GM19452 (cell line): ENCODE data around the gene ZNF429.
"Not testable (repeated sequence)": the region's sequence is repeated elsewhere in the genome, so short reads cannot be mapped to it uniquely, and the experiment has no call there.

Experiments used
- ATAC-seq: cut with Tn5 transposase; IDR thresholded peaks from one replicate; pipeline ENCODE4 v1.9.1; 2021; ENCODE audit not compliant: unreplicated experiment

The ZNF429 gene

DNA sequence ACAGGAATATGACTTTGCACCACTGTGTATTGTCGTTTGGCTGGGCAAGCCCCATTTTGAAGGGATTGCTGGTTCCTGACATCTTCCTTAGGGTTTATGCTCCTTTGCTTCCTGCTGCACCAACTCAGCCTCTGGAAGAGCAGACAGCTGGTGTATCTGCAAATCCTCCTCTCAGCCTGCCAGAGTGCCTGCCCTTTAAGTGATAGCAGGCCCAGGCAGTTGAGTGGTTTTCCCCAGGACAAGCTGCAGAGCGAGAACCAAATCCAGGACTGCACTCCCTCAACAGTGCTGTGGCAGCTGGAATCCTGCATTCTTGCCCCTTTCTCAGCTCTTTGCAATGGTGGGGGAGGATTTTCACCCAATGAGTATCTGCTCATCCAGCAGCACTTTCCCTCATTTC, 85.5 kb downstream of the ZNF429 start:
- no peak for ATAC-seq

DNA sequence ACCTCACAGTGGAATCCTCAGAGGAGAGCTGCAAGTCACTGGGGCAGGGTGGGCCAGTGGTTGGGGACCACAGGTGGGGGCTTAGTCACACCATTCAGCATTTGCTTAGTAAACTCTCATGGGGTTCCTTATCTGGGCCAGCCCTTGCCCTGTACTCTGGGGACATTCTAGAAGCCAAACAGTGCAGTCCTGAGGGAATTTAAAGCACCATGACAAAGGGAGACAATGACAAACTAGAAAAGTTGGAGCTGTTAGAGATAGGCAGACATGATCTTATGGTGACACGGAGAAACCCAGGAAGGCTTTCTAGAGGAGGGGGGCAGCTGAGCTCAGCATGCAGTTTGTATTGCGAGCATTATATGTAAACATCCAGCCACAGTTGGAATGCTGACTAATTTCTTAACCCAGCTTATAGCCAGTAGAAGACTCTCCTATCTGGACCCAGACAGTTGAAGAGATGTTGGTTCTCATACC, 87.6 kb downstream of the ZNF429 start:
- ATAC-seq, result no peak

DNA sequence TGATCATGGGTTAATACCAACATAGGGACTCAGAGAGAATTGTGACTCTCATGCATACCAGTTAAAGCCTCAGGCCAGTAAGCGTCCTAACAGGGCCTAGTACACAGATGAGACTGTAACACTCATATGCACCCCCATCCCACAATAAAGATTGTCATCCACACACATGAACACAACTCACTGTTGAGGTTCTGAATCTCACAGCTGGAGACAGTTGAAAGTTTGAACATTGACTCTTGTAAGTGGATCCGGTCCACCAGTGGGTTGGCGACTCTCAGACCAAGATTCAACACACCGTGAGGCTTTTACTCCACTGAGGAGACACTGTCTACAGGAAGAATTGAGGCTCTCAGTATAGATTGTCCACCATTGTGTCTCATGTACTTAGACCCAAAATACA, 88.1 kb downstream of the ZNF429 start:
- no peak for ATAC-seq

DNA sequence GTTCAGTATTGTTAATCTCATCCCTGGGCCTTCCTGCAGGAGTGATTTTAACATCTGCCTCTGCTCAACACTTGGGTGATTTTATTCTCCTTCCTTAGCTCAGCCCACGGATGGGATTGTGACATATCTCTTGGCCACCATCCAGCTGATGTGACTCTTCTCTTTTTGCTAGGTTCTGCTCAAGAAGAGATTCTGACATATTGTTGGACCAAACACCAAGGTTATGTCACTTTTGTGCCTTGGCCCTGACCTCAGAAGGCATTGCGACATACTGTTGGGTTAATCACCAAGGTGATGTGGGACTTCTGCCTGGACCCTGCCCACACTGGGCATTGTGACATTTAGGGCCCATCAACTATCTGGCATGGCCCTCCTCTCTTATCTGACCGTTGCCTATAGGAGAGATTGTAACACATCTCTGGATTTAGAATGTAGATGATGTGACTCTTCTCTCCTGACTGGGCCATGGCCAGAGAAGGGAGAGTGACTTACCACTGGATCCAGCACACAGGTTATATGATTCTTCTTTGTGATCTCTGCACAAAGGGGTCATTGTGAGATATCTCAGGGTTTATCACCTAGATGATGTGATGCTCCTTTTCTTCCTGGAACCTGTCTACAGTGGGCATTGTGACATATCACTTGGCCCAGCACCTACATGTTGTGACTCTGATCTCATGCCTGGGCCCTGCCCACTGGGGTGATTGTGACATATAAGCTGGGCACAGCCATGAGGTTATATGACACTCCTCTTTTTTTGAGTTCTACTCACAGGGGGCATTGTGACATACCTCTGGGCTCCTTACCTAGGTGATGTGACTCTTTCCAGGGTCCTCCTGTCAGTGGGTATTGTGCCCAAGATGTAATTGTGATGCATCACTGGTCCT, 88.8 kb downstream of the ZNF429 start:
- no peak for ATAC-seq

DNA sequence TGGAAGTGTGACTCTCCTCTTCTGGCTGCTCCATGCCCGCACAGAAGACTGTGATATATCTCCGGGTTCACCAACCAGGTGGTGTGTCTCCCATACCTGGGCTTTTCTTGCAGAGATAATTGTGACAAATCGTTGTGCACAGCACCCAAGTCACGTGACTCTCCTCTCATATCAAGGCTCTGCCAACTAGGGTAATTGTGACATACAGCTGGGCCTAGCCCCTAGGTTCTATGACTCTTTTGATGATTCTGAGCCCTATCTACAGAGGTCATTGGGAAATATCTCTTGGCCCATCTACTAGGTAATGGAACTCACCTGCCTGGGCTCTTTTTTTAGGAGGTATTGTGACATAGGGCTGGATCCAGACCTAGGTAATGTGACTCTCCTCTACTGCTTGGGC, 89.8 kb downstream of the ZNF429 start:
- no peak for ATAC-seq

DNA sequence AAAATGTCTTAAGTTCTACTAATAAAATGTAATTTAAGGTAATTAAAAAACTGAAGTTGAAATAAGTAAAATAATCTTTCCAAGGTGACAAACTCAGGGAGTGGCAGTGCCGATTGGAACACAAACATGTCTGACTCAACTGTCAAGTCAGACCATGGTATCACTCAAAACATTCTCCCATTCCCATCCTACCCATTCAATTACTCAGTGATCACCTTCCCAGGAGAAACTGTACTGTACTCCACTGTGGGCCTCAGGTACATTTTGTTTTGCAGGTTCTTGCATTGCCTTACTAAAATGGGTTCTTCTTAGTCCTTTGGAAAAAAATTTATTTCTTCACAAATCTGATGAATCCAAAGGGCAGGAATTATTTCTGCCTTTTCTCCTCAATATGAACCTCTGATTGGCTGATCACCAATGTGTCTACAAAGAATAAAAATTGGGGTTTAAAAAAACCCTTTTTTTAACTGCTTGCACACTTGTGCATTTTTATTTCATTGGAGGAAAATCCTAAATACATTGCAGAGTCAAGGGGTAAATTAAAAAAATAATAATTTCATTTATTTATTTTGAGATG, 96.8 kb downstream of the ZNF429 start:
- ATAC-seq, result no peak

DNA sequence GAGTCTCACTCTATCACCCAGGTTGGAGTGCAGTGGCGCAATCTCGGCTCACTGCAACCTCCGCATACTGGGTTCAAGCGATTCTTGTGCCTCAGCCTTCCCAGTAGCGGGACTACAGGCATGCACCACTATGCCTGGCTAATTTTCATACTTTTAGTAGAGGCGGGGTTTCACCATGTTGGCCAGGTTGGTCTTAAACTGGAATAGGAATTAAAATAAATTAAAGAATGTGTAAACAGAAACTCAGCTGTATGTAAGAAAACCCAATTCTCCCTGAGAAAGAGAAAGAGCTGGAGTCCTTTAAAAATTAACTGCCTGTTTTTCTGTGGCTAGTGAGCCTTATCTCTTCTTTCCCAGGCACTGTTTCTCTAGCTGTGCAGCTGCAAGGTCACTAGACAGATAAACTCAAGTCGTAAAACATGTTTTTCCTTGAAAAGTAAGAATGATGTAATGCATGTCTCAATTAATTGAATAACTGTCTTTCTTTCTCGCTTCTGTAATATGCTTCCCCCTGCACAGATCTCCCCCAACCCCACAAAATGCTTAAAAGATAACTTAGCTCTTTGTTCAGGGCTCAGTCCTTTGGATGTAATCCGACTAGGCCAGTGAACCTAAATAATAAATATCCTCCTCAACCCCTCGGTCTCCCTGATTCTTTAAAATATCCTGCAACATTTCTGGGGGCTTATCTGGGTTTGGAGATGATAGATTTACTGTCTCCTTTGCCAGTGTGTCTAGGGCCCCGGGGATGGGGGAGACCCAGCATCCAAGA, 97.4 kb downstream of the ZNF429 start:
- not testable (repeated sequence) for ATAC-seq

DNA sequence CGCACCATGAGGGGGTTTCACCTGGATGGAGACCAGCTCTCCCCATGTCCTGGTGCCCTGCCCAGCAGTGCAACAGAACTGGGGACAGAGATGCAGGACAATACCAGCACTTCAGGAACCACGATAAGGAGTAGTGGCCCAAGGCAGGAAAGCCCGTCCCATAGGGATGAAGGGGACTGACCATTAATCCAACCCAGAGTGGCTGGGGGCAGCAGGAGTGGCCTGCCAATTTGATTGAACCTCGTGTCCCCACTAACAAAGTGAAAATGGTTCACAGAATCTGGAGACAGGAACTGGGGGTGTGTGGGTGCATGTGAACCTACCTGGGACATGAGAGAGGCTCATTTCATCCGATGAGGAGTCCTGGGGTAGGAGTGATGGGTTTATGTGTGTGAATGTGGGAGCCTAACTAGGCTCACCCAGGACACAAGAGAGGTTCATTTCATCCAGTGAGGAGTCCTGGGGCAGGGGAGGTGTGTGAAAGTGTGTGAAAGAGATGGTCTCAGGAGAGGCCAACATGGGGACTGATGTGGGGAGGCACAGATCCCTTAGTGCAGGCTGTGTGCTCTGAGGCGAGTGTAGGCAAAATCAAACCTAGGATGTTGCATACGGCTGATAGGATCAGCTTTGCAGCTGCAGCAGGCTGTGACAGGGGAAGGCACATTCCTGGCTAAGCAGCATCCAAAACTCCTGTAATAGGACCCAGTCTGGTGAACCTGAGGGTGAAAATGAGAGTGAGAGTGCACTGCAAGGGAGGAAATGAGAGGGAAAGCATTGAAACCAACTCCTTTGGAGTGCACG, 98.2 kb downstream of the ZNF429 start:
- ATAC-seq, result no peak

DNA sequence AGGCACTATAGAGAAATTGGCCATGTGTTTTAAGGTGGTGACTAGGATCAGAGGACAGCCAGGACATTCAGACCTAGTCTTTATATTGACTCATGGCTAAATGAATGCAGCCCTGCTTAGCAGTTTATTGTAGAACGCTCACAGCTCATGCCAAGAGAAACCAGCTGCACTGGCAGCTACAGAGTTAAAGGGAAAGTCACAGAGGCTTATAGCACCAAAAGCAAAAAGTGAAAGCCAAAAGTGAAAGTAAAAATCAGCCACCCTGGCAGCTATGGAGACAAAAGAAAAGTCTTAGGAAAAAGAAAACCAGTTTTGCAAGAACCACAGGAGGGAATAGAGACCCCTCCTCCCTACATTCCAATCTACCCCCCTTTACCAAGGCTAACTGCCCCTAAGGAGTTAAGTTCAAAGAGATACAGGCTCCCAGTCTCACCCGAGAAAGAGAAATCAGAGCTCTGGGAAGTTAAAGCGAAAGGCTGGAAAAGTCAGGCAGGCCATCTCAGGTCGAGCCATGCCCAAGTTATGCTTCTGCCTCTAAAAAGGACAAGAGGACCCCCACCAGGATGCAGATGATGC, 99.0 kb downstream of the ZNF429 start:
- no peak for ATAC-seq
